ENCODE results near the gene IGFBP3.

The IGFBP3 gene

GRCh38 chr7:45922810-45923209, 1.7 kb upstream of the IGFBP3 start:
- DNase-seq = no peak

GRCh38 chr7:45921699-45922519, 837 bp upstream of the IGFBP3 start:
- no peak for DNase-seq

- no peak for DNase-seq
Measured at GRCh38 chr7:45921381-45921698, 268 bp upstream of the IGFBP3 start.

GRCh38 chr7:45919993-45920459, 1.0 kb downstream of the IGFBP3 start:
- no peak for DNase-seq

- DNase-seq = no peak
Measured at GRCh38 chr7:45919231-45919784, 1.8 kb downstream of the IGFBP3 start.

- no peak for DNase-seq
Measured at GRCh38 chr7:45918556-45918955, 2.5 kb downstream of the IGFBP3 start.

GRCh38 chr7:45917658-45918057, 3.4 kb downstream of the IGFBP3 start:
- peak; percentile 54 for DNase-seq

GRCh38 chr7:45917064-45917463, 4.0 kb downstream of the IGFBP3 start:
- DNase-seq = no peak

- no peak for DNase-seq
Measured at GRCh38 chr7:45915606-45916005, 5.5 kb downstream of the IGFBP3 start.

GRCh38 chr7:45914911-45915310, 6.2 kb downstream of the IGFBP3 start:
- DNase-seq = no peak

- no peak for DNase-seq
Measured at GRCh38 chr7:45912972-45913371, 8.1 kb downstream of the IGFBP3 start.

- DNase-seq = no peak
Measured at GRCh38 chr7:45911311-45911710, 9.8 kb downstream of the IGFBP3 start.

GRCh38 chr7:45910855-45911254, 10.2 kb downstream of the IGFBP3 start:
- no peak for DNase-seq

- DNase-seq = no peak
Measured at GRCh38 chr7:45909561-45909960, 11.5 kb downstream of the IGFBP3 start.

- DNase-seq = no peak
Measured at GRCh38 chr7:45902820-45903219, 18.3 kb downstream of the IGFBP3 start.

GRCh38 chr7:45901566-45901965, 19.5 kb downstream of the IGFBP3 start:
- DNase-seq = no peak

GRCh38 chr7:45898222-45898621, 22.9 kb downstream of the IGFBP3 start:
- no peak for DNase-seq

GRCh38 chr7:45897042-45897690, 23.9 kb downstream of the IGFBP3 start:
- no peak for DNase-seq

GRCh38 chr7:45894665-45895062, 26.4 kb downstream of the IGFBP3 start:
- DNase-seq = no peak

GRCh38 chr7:45893996-45894664, 26.9 kb downstream of the IGFBP3 start:
- no peak for DNase-seq

GRCh38 chr7:45893374-45893995, 27.6 kb downstream of the IGFBP3 start:
- DNase-seq = no peak

GRCh38 chr7:45892407-45893035, 28.6 kb downstream of the IGFBP3 start:
- DNase-seq = no peak
